WI38 (cell line): ENCODE data around the gene LRBA.

ENCODE experiments used
- H3K4me3 ChIP-seq: 2 replicates; pipeline ENCODE4 v1.5.1; 2011; ENCODE audit warnings: low read depth, mild to moderate bottlenecking, control low read depth, low read length
- CTCF ChIP-seq: IDR thresholded peaks from 2 replicates; pipeline ENCODE4 v1.5.1; 2012; ENCODE audit warnings: low read depth, mild to moderate bottlenecking, control low read depth, low read length

Gene LRBA

DNA sequence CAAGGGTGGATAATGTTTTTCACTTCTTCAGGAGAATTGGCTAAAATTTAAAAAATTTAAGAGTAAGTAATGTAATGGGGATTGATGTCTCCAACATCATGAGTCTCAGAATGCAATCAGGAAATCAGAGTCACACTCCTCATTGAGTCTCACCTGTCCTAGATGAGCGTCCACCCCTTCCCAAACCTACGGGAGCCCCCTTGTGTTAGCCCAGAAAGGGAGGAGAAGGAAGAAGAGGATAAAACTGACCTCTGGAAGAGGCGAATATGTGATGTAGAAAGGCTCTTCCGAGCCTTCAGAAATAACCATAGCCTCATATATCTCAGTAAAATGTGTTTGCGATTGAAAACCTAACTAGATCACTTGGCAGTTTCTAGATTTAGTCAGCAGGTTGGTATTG, 779.8 kb downstream of the LRBA start:
- H3K4me3 ChIP-seq: no peak overlapping the region

DNA sequence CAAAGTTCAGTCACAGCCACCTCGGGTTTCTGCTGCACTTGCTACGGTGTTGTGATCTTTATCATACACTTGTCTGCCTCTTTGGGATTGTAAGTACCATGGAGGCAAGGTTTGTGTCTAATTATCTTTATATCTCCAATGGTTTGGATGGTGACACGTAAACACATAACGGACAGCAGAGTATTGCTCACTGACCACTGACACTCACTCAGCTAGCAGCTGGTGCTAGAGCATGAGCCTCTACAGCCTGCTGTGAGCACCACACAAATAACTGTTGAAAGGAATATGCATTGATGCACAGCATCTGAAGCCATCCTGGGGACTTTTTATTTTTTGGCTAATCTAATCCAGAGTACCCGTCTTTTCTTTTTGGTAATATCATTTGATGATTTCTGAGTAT, 780.8 kb downstream of the LRBA start:
- TF ChIP-seq CTCF: no peak
- no peak overlapping the region for H3K4me3 ChIP-seq

More for the DNA sequence above, 779.8 kb downstream of the LRBA start:
- TF ChIP-seq CTCF: no peak

- H3K4me3 ChIP-seq: no peak overlapping the region
- no peak for TF ChIP-seq CTCF
Measured at GRCh38 chr4:150232029-150232428, 783.1 kb downstream of the LRBA start.

DNA sequence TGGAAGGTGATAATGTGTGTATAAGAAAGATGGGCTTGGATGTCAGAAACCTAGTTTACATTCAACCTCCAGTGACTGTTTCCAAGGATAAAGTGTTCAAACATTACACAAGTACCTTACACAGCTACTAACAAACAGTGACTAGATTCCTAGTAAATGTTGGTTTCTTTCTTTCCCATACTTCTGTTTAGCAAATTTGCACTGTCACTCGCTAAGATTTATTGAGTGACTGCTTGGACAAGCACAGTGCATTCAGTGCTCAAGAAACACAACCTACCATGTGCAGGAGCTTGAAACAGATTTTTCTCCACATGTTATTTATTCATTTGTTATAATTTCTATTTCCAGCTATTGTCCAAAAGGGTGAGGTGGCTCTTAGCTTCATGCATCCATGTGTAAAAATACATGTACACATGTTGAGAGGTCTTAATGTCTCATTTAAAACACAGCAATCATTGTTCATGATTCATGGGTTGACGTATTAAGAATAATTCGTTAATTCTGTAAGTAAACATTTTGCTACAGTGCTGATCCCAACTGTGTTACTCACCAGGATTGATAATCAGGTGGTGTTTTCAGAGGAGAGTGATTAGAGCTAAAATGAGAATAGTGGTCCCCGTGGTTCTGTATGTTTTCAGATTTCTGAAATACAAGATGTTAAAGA, 783.8 kb downstream of the LRBA start:
- TF ChIP-seq CTCF: no peak
- H3K4me3 ChIP-seq: no peak overlapping the region

DNA sequence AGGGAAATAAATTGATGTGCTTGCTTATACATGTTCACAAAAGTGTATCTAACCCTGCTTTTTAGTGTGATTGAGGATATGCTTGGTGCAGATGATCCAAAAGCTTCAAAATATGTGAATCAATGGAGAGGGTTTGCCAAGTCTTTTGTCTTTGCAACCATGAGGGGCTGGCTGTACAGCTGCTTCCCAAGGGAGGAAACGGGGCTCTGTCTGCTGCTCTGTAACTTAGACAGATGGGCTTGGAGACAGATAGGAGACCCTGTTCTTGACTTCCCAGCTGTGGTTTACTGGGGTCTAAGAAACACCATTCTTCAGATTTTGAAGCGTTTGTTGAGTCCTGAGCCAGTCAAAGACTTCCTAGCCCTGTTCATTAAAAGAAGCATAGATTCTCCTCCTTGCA, 784.5 kb downstream of the LRBA start:
- no peak overlapping the region for H3K4me3 ChIP-seq
- no peak for TF ChIP-seq CTCF

DNA sequence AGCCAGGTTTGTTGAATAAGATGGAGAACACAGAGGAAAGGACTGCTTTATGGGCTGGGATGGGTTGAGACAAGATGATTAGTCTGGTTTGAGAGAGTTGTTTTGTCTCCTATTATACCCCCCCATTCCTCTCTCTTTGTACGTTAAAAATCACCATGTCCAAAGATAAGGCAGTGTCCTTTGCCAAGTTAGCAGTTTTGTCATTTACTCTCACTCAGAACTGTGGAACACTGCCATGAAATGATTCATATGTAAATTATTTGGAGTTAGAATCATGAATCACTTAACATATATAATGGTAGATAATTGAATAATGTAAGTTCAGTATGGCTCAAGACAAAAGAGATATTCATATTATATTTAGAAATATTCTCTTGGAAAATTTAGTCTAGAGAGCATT, 785.6 kb downstream of the LRBA start:
- H3K4me3 ChIP-seq: no peak overlapping the region
- TF ChIP-seq CTCF: no peak

GRCh38 chr4:150224896-150225591, 790.0 kb downstream of the LRBA start:
- H3K4me3 ChIP-seq: no peak overlapping the region
- TF ChIP-seq CTCF: no peak
